ENCODE data around the gene SYS1. TPM values are rescaled to one million over a fixed set of nuclear protein-coding genes. Genes with fewer than 3 reads are reported as not detected.

SYS1 gene
- polyA plus RNA-seq, 1 experiment: 25.1 TPM

DNA sequence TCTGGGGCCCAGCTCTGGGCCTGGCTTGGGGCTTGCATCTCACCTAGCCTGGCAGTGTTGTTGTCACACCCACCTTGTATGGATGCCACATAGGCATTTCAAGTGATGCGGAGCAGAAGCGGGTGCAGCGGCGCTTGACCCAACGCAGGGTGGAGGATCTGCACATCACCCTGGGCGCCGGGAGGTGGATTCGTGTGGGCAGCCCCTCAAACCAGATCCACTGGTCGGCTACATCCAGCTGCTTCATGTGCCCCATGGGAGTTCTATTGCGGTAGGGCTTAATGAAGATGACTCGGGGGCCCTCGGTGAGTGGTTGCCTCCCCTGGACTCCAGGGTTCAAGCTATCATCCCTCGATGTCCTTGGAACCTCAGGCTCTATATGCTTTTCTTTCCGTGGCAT lies 12.0 kb downstream of the SYS1 start:
- TF ChIP-seq, protein P1, sequence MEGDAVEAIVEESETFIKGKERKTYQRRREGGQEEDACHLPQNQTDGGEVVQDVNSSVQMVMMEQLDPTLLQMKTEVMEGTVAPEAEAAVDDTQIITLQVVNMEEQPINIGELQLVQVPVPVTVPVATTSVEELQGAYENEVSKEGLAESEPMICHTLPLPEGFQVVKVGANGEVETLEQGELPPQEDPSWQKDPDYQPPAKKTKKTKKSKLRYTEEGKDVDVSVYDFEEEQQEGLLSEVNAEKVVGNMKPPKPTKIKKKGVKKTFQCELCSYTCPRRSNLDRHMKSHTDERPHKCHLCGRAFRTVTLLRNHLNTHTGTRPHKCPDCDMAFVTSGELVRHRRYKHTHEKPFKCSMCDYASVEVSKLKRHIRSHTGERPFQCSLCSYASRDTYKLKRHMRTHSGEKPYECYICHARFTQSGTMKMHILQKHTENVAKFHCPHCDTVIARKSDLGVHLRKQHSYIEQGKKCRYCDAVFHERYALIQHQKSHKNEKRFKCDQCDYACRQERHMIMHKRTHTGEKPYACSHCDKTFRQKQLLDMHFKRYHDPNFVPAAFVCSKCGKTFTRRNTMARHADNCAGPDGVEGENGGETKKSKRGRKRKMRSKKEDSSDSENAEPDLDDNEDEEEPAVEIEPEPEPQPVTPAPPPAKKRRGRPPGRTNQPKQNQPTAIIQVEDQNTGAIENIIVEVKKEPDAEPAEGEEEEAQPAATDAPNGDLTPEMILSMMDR (IDR thresholded peaks at IDR 0.05; ENCODE audit: low read depth, low read length): no peak

DNA sequence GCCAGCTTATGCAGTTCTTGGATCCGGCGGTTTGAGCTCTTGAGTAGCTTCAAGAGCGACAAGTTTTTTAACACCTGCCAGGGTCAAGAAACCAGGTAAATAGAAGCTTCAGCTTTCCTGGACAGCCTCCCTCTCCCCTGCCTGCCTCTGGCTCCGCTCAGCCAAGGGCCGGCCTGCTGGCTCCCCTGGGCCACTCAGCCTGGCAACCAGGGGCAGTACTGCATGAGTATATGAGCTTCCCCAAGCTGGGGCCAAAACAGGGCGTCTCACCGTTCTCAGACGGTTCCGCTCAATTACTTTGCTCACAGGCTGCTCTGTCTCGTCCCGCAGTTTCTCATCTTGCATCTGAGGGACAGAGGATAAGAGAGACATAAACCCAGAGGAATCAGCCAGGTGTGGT lies 14.3 kb downstream of the SYS1 start:
- Histone ChIP-seq H3K9me3 (ENCODE audit: control insufficient read depth, insufficient read depth, low read length) (no peaks in the 10 kb centered on the region), H3K4me3 (ENCODE audit: low read depth, low read length) (no peak overlapping the region), H3K27me3 (ENCODE audit: control insufficient read depth, insufficient read depth, low read length) (no peaks in the 10 kb centered on the region), H3K27ac (ENCODE audit: low read depth, low read length) (no peak overlapping the region)
- CTCF ChIA-PET: interaction anchor here (0.9 to 9.9 kb wide), 2 partner anchors 35 to 58 kb away, joined by 5 to 194 read pairs; no protein-coding TSS in a partner anchor
- POLR2A ChIA-PET: no interaction called here
- no peak for DNase-seq (ENCODE audit: low read depth, low spot score)
- TF ChIP-seq, protein P1 (IDR thresholded peaks at IDR 0.05; ENCODE audit: low read depth, low read length): no peak

More for the DNA sequence above, 12.0 kb downstream of the SYS1 start:
- H3K4me3 ChIP-seq (ENCODE audit: low read depth, low read length): no peak overlapping the region
- DNase-seq (ENCODE audit: low read depth, low spot score): no peak
- ChIA-PET CTCF (interaction anchor here (1.3 to 9.9 kb wide), 6 partner anchors 12 to 396 kb away, joined by 5 to 194 read pairs (median 22); partner anchors contain the start of gene SYS1), POLR2A (no interaction called here)
- H3K27me3 ChIP-seq (ENCODE audit: control insufficient read depth, insufficient read depth, low read length): no peaks in the 10 kb centered on the region
- no peak overlapping the region for H3K27ac ChIP-seq (ENCODE audit: low read depth, low read length)
- H3K9me3 ChIP-seq (ENCODE audit: control insufficient read depth, insufficient read depth, low read length): no peaks in the 10 kb centered on the region

DNA sequence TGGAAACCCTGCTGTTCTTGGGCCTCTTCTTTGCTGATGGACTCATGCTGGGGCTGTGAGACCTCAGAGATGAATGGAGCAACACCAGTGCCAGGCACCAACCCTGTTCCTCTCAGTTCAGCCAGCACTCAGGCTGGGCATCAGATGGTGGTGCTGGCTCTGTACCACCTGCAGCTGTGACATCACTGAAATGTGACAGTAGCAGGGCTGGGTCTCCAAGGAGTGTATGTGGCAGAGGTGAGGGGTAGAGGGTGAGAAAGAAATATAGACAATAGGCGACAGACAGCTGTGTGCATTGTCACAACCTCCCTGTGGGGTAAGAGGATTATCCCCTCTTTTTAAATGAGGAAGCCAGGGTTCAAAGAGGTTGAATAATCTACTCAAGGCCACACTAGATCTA lies 15.2 kb downstream of the SYS1 start, which contains the start of gene TP53TG5:
TP53TG5 (minus strand) TSS at position 135 of the 400 bp plus-strand sequence; CDS start at position 46, 89 bp downstream.
- ChIA-PET POLR2A (no interaction called here), CTCF (interaction anchor here (9.9 kb wide), 1 partner anchor 57 kb away, joined by 194 read pairs; no protein-coding TSS in a partner anchor)
- H3K27me3 ChIP-seq (ENCODE audit: control insufficient read depth, insufficient read depth, low read length): no peaks in the 10 kb centered on the region
- H3K9me3 ChIP-seq (ENCODE audit: control insufficient read depth, insufficient read depth, low read length): no peaks in the 10 kb centered on the region
- TF ChIP-seq, protein P1 (IDR thresholded peaks at IDR 0.05; ENCODE audit: low read depth, low read length): no peak
- no peak within 1 kb of the TSS for H3K4me3 ChIP-seq (ENCODE audit: low read depth, low read length)
- no peak within 1 kb of the TSS for H3K27ac ChIP-seq (ENCODE audit: low read depth, low read length)
- no peak for DNase-seq (ENCODE audit: low read depth, low spot score)

DNA sequence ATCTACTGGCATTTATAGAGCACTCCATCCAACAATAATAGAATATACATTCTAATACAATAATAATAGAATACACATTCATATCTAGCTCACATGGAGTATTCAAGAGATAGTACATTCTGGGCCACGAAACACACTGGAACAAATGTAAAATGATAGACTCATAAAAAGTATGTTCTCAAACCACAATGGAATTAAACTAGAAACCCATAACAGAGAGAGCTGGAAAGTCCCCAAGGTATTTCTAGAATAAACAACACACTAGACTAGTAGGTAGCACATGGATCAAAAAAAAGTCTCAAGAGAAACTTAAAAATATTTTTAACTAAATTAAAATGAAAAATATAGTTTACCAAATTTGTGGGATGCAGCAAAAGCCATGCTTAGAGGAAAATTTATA lies 24.3 kb downstream of the SYS1 start:
- Histone ChIP-seq H3K4me3 (ENCODE audit: low read depth, low read length) (no peak overlapping the region), H3K9me3 (ENCODE audit: control insufficient read depth, insufficient read depth, low read length) (no peaks in the 10 kb centered on the region), H3K27ac (ENCODE audit: low read depth, low read length) (no peak overlapping the region), H3K27me3 (ENCODE audit: control insufficient read depth, insufficient read depth, low read length) (no peaks in the 10 kb centered on the region)
- CTCF ChIA-PET: interaction anchor here (1.0 to 2.8 kb wide), 3 partner anchors 14 to 75 kb away, joined by 3 to 27 read pairs (median 9); no protein-coding TSS in a partner anchor
- POLR2A ChIA-PET: no interaction called here
- DNase-seq (ENCODE audit: low read depth, low spot score): no peak
- TF ChIP-seq, protein P1 (IDR thresholded peaks at IDR 0.05; ENCODE audit: low read depth, low read length): no peak

DNA sequence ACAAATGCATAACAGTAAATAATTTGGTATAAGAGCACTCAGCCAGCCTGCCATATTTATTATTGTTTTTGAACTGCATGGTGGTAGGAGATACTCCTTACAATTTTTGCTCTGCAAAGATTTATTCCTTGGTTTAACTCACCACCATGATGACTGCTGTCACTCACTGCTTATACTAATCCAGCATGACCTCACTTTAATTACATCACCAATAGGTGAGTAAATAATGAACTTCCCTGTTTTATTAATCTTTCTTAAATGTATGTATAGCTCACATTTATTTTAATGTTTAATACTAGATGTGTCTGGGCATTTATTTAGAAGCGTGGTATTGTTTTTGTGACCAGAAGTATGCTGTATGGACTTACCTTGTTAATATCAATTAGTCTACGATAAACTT lies 28.0 kb downstream of the SYS1 start:
- Histone ChIP-seq H3K9me3 (ENCODE audit: control insufficient read depth, insufficient read depth, low read length) (no peaks in the 10 kb centered on the region), H3K27ac (ENCODE audit: low read depth, low read length) (no peak overlapping the region), H3K4me3 (ENCODE audit: low read depth, low read length) (no peak overlapping the region), H3K27me3 (ENCODE audit: control insufficient read depth, insufficient read depth, low read length) (no peaks in the 10 kb centered on the region)
- DNase-seq (ENCODE audit: low read depth, low spot score): no peak
- ChIA-PET POLR2A (no interaction called here), CTCF (interaction anchor here (1.2 to 2.6 kb wide), 2 partner anchors 17 to 381 kb away, joined by 3 to 15 read pairs; no protein-coding TSS in a partner anchor)
- TF ChIP-seq, protein P1 (IDR thresholded peaks at IDR 0.05; ENCODE audit: low read depth, low read length): no peak
